ENCODE measurements around the gene UNC5B.

UNC5B gene

DNA sequence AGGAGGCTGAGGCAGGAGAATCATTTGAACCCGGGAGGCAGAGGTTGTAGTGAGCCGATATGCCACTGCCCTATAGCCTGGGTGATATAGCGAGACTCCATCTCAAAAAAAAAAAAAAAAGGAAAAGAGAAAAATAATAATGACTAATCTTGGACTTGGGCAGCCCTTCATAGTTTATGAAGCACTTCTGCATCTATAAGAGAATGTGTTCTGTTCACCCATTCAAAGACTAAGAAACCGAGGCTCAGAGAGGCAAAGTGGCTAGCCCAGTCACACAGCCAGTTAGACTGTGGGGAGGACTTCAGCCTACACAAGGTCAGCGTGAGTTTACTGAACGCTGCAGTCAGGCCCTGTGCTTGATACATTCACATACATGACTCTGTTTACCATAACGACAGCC is 46.9 kb downstream of the UNC5B start:
- Mint-ChIP-seq H3K4me3 (no peak overlapping the region), H3K9me3 (no peaks in the 10 kb centered on the region), H3K27me3 (peaks cover 46% of the 10 kb centered on the region), H3K36me3 (no peaks in the 10 kb centered on the region), H3K27ac (no peak overlapping the region), H3K4me1 (no peaks in the 10 kb centered on the region)
- ATAC-seq = no peak

DNA sequence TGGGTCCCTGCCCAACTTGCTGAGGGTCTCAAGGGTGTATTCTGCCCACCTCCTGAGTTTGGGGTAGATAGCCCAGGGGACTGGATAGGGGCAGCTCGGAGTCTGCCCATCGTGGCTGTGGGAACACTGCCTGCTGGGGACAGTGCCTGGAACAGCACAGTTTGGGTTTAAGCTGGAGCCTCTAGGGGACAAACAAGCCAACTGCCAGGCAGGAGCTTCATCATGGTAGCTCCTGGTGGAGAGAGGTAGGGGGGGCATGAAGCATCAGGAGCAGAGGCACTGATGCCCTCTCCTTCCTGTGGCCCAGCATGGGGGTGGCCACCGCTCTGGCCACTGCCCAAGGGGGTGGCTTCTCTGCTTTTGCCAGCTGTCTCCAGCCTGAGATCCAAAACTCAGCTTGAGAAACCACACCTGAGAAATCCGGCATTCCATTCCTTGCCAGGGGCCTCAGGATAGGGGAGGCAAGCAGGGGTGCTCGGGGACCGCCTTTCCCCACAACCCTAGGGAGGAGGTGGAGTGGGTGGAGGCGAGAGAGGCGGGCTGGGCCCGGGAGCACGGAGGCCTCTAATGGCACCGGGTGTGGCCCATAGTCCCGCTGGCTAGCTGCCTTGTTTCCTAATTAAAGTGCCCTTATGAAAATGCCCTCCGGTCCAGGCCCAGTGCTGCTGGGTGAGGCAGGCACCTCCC is 47.6 kb downstream of the UNC5B start:
- Mint-ChIP-seq H3K27ac (no peak overlapping the region), H3K4me3 (no peak overlapping the region), H3K4me1 (no peaks in the 10 kb centered on the region), H3K36me3 (no peaks in the 10 kb centered on the region), H3K9me3 (no peaks in the 10 kb centered on the region), H3K27me3 (peaks cover 46% of the 10 kb centered on the region)
- no peak for ATAC-seq

DNA sequence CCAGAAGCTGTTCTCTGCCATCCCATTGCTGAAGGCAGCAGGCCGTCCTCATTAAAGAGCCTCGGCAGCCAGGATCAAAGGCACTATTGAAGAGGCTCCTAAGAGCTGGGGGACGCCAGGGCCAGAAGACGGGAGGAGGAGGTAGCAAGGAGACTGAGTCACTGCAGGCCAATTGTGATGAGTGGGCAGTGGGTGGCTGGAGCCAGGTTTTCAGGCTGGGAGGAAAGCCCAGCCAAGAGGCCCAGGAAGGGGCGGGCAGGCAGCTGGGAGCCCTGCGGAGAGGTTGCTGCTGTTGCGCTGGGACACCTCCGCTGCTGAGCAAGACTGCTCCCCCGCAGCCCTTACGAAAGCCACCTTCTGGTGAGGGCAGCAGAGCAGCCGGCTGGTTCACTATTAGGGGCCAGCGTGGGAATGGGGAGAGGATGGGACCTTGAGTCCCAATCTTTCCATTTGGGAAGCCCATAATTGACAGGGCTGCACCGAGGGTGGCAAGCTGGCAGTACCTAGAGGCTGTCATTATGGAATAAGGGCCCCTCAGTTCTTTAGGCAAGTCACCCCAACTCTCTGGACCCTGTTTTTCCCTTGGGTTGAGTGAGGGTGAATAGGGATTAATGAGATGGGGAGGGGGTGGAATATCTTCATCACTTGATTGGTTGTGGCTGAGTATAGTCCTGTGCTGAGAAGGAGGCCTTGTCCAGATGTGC is 48.4 kb downstream of the UNC5B start:
- peaks cover 41% of the 10 kb centered on the region for H3K27me3 Mint-ChIP-seq
- H3K27ac Mint-ChIP-seq = no peak overlapping the region
- ATAC-seq = no peak
- H3K4me1 Mint-ChIP-seq = no peaks in the 10 kb centered on the region
- H3K36me3 Mint-ChIP-seq = no peaks in the 10 kb centered on the region
- H3K9me3 Mint-ChIP-seq = no peaks in the 10 kb centered on the region
- no peak overlapping the region for H3K4me3 Mint-ChIP-seq

DNA sequence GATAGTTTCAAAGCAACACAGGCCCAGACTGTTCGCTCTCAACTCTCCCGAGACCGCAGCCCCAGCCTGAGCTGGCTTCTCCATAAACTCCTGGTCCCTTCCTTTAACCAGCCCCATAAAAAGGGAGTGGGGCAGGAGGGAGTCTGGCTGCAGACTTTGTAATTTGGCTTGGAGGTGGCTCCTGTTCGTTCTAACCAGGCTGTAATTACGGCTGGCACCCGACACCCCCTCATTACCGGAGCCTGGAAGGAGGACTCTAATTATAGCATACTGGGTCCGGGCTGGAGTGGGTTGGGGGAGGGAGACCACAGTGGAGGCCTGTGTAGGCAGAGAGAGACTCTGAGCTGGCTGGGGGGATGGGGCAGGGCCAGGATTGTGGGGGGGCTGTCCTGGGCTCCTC is 49.7 kb downstream of the UNC5B start:
- Mint-ChIP-seq H3K36me3 (no peaks in the 10 kb centered on the region), H3K27me3 (peaks cover 29% of the 10 kb centered on the region), H3K4me1 (no peaks in the 10 kb centered on the region), H3K27ac (no peak overlapping the region), H3K4me3 (no peak overlapping the region), H3K9me3 (no peaks in the 10 kb centered on the region)
- no peak for ATAC-seq

DNA sequence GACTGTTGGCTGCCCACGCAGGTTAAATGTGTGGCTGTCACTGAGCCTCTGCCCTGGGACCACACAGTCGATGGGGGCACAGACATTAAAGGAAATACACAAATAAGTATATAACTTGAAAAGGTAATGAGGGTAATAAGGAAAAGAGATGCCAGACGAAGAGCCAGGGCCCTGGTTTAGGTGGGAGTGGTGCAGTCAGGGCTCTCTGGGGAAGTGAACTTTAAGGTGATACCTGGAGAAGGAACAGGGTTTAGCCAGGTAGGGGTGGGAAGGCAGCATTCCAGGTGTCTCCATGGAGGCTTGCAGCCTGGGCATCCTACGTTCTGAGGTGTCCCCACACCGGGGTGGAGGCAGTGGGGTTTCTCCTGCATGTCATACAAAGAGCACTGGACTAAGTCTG is 50.4 kb downstream of the UNC5B start:
- H3K9me3 Mint-ChIP-seq = no peaks in the 10 kb centered on the region
- H3K4me1 Mint-ChIP-seq = no peaks in the 10 kb centered on the region
- H3K36me3 Mint-ChIP-seq = no peaks in the 10 kb centered on the region
- no peak for ATAC-seq
- H3K27ac Mint-ChIP-seq = no peak overlapping the region
- no peak overlapping the region for H3K4me3 Mint-ChIP-seq
- H3K27me3 Mint-ChIP-seq = peaks cover 21% of the 10 kb centered on the region

DNA sequence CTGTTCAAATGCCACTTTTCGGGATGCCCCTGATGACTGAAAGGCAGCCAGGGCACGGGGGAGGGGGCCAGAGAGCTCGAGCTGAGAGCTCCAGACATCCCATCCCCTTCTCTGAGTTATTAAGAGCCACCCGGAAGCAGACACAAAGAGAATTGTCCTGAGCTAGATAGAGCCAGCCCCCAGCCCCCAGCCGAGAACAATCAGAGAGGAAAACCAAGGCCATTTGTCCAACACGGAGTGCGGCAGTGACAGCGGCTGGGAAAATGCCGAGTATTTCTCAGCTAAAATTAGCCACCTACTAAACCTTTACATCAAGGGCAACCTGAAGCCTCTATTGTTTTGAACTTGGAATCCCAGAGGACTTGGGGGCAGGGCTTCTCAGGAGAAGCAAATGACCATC is 51.0 kb downstream of the UNC5B start:
- Mint-ChIP-seq H3K27ac (no peak overlapping the region), H3K4me1 (no peaks in the 10 kb centered on the region), H3K36me3 (no peaks in the 10 kb centered on the region), H3K4me3 (no peak overlapping the region), H3K27me3 (peaks cover 15% of the 10 kb centered on the region), H3K9me3 (no peaks in the 10 kb centered on the region)
- ATAC-seq = no peak

DNA sequence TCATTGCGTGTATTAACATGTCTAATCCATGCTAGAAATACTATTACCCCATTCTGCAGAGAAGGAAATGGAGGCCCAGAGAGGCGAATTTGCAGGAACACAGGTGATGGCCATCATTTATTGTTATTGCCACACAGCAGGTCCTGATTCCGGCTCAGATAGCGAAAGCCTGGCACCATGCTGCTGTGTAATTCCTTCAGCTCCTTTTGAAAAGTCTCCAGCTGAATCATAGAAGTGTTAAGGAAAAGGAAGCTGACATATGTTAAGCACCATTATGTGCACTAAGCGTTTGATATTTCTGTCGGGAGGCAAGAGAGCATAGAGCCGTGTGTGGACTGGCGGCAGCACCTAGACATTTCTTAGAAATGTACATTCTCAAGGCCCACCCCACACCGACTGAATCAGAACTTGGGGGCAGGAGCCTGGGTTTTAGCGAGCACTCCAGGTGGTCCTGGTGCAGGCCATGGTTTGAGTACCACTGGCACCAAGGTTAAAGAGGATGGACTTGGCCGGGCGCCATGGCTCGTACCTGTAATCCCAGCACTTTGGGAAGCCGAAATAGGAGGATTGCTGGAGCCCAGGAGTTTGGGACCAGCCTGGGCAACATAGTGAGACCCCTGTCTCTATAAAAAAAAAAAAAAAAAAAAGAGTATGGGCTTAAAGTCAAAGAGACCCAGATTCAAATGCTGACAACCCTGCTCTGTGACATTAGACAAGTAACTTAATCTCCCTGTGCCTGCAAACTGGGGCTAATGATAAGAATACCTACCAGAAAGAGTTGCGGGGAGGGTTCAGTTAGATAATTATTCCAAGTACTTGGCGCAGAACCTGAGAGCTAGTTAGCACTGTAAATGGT is 52.2 kb downstream of the UNC5B start:
- ATAC-seq = no peak
- Mint-ChIP-seq H3K4me3 (no peak overlapping the region), H3K27ac (no peak overlapping the region), H3K36me3 (no peaks in the 10 kb centered on the region), H3K4me1 (no peaks in the 10 kb centered on the region), H3K9me3 (no peaks in the 10 kb centered on the region), H3K27me3 (peaks cover 3% of the 10 kb centered on the region)

DNA sequence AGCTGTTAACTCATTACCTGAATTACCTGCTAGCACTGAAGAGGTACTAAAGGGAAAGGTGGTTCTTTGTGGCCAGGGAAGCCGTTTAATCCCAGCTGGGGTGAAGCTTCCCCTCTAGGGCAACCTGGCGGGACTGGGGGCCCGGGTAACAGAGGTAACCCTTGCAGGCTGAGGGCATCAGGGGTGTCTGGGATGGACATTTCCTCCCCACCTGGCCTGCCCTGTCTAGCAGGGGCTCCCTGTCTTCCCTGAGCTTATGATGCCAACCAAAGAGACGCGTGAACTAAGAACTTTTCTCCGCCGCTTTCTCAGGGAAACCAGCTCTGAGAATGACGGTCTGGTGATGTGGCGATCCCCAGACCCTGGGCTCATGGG is 52.8 kb downstream of the UNC5B start:
- Mint-ChIP-seq H3K9me3 (no peaks in the 10 kb centered on the region), H3K27me3 (no peaks in the 10 kb centered on the region), H3K36me3 (no peaks in the 10 kb centered on the region), H3K4me3 (no peak overlapping the region), H3K27ac (no peak overlapping the region), H3K4me1 (no peaks in the 10 kb centered on the region)
- ATAC-seq = no peak

DNA sequence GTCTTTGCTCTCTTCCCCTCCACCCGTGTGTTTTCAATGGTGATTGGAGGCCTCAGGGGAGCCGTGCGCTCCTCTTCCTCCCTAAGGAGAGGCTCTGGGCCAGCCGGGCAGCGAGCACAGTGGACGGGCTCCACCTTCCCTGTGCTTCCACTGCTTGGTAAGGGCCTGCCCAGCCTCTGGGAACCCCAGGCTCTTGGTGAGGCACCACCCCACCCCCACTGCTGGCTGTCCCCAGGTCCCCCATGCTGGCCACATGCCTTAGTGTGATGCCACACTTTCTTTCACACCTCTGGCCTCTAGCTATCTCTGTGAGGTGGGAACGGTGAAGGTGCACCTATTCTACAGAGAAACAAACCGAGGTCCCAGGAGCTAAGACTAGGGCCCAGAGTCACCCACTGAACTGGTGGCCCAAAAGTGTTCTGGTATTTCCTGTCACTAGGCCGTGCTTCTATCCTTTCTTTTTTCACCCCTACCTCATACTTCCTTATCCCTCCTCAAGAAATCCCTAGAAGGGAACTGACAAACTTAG is 53.3 kb downstream of the UNC5B start:
- Mint-ChIP-seq H3K9me3 (no peaks in the 10 kb centered on the region), H3K4me3 (no peak overlapping the region), H3K36me3 (no peaks in the 10 kb centered on the region), H3K27ac (no peak overlapping the region), H3K27me3 (no peaks in the 10 kb centered on the region), H3K4me1 (no peaks in the 10 kb centered on the region)
- no peak for ATAC-seq

DNA sequence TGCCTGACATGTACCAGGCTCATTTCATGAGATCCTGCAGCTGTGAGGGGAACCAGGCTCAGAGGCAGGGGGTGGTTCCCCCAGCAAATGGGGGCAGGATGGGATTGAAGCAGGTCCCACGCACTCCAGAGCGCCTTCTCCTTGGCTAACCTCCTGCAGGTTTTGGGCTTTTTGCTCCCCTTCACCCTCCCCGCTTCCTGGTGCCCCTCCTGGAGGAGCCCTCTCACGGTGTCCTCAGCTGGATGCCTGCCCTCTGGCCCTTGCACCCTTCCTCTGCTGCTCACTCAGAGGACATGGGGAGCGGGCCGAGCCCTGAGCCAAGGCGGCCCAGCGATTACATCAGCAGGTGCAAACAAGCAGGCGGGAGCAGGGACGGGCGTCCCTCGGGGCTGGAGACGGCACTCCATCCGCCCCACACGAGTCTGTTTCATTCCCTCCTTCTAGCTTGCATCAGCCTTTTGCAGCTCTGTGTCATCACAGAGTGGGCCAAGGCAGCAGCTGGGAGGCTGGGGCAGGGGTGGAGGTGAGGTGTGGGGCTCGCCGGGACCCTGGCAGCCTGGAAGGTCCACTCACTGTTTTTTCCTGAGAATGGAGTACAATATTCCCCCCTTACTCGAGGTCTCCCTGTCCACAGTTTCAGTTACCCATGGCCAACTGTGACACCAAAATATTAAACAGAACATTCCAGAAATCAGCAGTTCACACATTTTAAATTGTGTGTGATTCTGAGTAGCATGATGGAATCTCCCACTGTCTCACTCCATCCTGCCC is 54.0 kb downstream of the UNC5B start:
- H3K4me1 Mint-ChIP-seq = no peaks in the 10 kb centered on the region
- H3K27ac Mint-ChIP-seq = no peak overlapping the region
- no peak for ATAC-seq
- no peaks in the 10 kb centered on the region for H3K27me3 Mint-ChIP-seq
- H3K36me3 Mint-ChIP-seq = no peaks in the 10 kb centered on the region
- H3K4me3 Mint-ChIP-seq = no peak overlapping the region
- H3K9me3 Mint-ChIP-seq = no peaks in the 10 kb centered on the region

DNA sequence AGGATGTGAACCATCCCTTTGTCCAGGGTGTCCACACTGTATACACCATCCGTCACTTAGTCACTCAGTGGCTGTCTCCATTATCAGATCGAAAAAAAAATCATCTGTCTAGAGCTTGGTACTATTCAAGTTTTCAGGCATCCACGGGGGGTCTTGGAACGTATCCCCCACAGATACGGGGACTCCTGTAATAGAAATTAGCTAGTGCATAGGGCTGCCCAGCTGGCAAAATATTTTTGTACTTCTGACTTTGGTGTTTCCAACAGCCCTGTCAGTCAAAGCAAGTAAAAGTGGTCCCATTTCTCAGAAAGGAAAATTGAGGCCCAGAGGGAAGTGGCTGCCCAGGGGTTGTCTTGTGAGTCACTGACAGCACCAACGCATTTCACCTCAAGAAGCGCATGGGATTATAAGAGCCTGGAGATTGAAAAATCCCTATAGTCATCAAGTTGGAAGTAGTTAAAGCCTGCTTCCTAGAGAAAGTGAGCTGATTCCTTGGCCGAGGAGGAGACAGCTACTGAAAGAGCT is 54.6 kb downstream of the UNC5B start:
- Mint-ChIP-seq H3K4me1 (no peaks in the 10 kb centered on the region), H3K27ac (no peak overlapping the region), H3K27me3 (no peaks in the 10 kb centered on the region), H3K36me3 (no peaks in the 10 kb centered on the region), H3K9me3 (no peaks in the 10 kb centered on the region), H3K4me3 (no peak overlapping the region)
- no peak for ATAC-seq

DNA sequence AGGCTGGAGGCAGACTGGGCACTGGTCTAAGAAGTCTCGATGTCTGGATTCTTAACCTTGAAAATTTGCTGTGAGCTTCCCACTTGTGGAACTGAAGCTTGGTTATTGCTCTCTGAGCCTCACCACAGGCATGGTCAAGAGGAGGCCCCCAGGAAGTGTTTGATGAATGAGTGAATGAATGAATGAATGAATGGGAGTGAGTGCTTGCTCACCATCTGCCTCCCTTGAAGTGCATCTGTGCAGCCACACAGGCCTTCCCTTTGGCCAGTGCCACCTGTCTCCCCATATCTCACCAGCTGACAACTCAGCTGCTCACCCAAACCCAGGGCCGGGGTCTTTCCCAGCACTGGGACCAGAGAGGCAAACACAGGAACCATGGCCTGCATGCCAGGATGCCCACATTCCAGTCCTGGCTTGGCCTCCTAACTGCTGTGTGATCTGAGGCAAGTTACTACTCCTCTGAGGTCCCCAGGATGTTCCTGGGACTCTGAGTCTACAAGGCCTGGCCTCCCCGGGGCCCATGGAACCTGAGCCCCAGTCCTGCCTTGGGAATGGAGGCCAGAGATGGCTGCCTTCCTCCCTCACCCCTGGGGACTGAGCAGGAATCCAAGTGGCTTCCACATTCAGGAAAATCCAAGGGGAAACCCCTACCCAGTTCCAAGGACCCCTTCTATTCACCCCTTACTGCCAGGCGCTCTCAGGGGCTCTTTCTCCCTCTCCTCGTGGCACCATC is 55.3 kb downstream of the UNC5B start:
- no peaks in the 10 kb centered on the region for H3K4me1 Mint-ChIP-seq
- no peaks in the 10 kb centered on the region for H3K36me3 Mint-ChIP-seq
- no peak for ATAC-seq
- H3K9me3 Mint-ChIP-seq = no peaks in the 10 kb centered on the region
- no peak overlapping the region for H3K4me3 Mint-ChIP-seq
- H3K27me3 Mint-ChIP-seq = no peaks in the 10 kb centered on the region
- no peak overlapping the region for H3K27ac Mint-ChIP-seq

DNA sequence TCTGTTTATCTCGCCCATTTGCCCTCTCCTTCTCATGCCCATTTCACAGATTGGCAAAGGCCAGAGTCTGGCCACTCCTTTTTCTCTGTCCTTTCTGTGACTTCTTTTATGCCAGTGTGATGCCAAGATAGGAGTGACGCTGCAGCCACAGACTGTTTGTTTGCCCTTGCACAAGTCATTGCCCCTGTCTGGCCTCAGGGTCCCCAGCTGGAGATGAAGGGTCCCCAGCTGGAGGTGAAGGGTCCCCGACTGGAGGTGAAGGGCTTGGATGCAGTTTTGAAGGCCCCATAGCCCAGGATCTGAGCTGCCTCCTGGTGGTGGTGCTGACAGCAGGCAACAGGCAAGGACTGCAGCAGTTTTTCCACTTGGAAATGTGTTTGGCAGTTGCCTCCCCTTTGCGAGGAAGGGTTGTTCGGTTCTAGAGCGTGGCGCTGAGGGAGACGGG is 55.9 kb downstream of the UNC5B start:
- H3K36me3 Mint-ChIP-seq = no peaks in the 10 kb centered on the region
- H3K4me3 Mint-ChIP-seq = no peak overlapping the region
- H3K4me1 Mint-ChIP-seq = no peaks in the 10 kb centered on the region
- H3K27me3 Mint-ChIP-seq = no peaks in the 10 kb centered on the region
- no peaks in the 10 kb centered on the region for H3K9me3 Mint-ChIP-seq
- no peak for ATAC-seq
- H3K27ac Mint-ChIP-seq = no peak overlapping the region

DNA sequence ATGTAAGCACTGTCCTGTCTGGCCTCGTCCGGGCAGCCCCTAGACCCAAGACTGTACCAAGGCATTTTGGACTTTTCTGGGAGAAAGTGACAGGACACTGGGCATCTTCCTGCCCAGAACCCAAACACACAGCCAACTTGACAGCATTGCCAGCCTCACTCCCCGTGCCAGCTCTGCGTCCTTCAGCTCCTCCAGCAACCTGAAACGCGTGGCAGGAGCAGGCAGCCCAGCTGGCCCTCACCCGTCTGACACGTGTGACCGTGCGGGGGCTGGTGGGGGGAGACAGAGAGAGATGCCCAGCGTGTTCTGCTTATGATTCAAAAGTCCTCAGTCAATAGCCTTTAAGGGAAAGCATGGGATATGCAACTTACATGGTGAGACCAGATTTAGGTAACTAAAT is 56.4 kb downstream of the UNC5B start:
- H3K27me3 Mint-ChIP-seq = no peaks in the 10 kb centered on the region
- H3K4me3 Mint-ChIP-seq = no peak overlapping the region
- H3K9me3 Mint-ChIP-seq = no peaks in the 10 kb centered on the region
- H3K27ac Mint-ChIP-seq = no peak overlapping the region
- no peaks in the 10 kb centered on the region for H3K36me3 Mint-ChIP-seq
- no peak for ATAC-seq
- H3K4me1 Mint-ChIP-seq = no peaks in the 10 kb centered on the region

Data from stimulated activated memory B cell treated with anti-CD40 and anti-IgM and Interleukin-4, amounts not matched to agents 10 μg/mL and 1 μg/mL and 100 μg/mL, for 72 hours (primary cell).